GM06990 (cell line): ENCODE data around the gene PPM1B.

Source experiments
- DNase-seq: peaks from one replicate; pipeline ENCODE4 v3.0.0-alpha.2; 2011; ENCODE audit not compliant: insufficient read length; ENCODE audit errors: extremely low read depth
- H3K27me3 ChIP-seq: replicated peaks from 2 replicates; pipeline ENCODE4 v1.6.0; 2011; ENCODE audit warnings: low read length; ENCODE audit not compliant: control insufficient read depth, insufficient read depth
- H3K36me3 ChIP-seq: 2 replicates; pipeline ENCODE4 v1.5.1; 2011; ENCODE audit warnings: low read length; ENCODE audit not compliant: control insufficient read depth, insufficient read depth
- H3K4me3 ChIP-seq: replicated peaks from 2 replicates; pipeline ENCODE4 v1.5.1; 2011; ENCODE audit warnings: low read depth, mild to moderate bottlenecking, control low read depth, low read length
- CTCF ChIP-seq: IDR thresholded peaks from 2 replicates; pipeline ENCODE4 v1.5.1; 2011; ENCODE audit warnings: low read length, control low read depth, mild to moderate bottlenecking, inconsistent platforms; ENCODE audit not compliant: insufficient read depth, poor library complexity, severe bottlenecking

PPM1B gene

DNA sequence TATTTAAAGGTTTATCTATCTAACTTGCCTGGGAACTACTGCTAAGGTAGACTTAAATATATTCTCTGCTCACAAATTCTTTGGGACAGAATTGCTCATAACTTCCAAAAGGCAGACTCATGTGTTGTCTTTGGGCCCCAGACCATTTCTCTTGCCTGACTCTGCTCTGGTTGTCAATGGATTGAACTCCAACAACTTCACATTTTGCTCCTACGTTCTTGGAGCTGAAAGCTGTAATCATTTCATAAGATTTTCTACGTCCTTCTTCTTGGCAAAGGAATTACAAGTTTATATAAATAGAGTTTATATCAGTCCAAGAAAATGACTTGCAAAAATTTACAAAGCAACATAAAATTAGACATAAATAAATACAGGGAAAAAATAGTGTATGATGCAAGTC lies 32.9 kb upstream of the PPM1B start:
- no peaks in the 10 kb centered on the region; the same call in 1 of the 2 replicates for H3K27me3 ChIP-seq
- no peak for TF ChIP-seq CTCF
- H3K36me3 ChIP-seq = no peaks in the 10 kb centered on the region
- no peak for DNase-seq
- no peak overlapping the region for H3K4me3 ChIP-seq

DNA sequence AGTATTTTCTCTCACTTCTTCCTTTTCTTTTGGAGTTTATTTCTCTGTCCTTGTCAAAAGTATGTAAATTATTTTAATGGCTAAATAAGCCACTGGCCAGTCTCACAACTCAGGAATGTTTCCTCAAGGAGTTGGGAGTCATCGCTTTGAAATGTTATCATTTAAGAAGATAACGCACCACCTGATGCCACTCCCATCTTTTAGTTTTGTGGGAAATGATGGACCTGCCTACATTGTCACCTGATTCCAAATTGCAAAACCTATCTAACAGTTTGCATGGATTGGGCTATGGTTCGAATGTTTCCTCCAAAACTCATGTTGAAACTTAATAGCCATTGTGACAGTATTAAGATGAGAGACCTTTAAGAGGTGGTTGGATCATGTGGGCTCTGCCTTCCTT lies 32.4 kb upstream of the PPM1B start:
- no peak for TF ChIP-seq CTCF
- no peak for DNase-seq
- Histone ChIP-seq H3K4me3 (no peak overlapping the region), H3K36me3 (no peaks in the 10 kb centered on the region), H3K27me3 (no peaks in the 10 kb centered on the region; the same call in 1 of the 2 replicates)

DNA sequence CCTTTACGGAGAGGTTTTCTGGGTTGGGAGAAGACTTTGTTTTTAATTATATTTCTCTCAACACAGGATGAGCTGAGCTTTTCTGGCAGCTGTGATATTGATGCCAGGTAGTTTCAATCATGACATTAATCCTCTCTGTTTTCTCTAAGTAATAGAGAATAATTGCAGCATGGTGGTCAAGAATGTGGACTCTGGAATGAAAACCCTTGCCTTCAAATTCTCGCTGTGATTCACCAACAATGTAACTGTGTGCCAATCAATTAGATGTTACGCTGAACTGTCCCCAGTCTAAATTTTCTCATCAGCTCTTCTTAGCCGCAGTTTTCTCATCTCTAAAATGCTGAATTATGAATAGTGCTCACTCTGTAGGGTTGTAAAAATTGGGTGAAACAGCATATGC lies 31.6 kb upstream of the PPM1B start:
- DNase-seq = no peak
- Histone ChIP-seq H3K27me3 (no peaks in the 10 kb centered on the region; the same call in 1 of the 2 replicates), H3K36me3 (no peaks in the 10 kb centered on the region), H3K4me3 (no peak overlapping the region)
- TF ChIP-seq CTCF = no peak

GRCh38 chr2:44137872-44138551 lies 30.7 kb upstream of the PPM1B start:
- DNase-seq = no peak
- TF ChIP-seq CTCF = no peak
- Histone ChIP-seq H3K27me3 (no peaks in the 10 kb centered on the region; the same call in 1 of the 2 replicates), H3K36me3 (no peaks in the 10 kb centered on the region), H3K4me3 (no peak overlapping the region)

- no peaks in the 10 kb centered on the region; the same call in 1 of the 2 replicates for H3K27me3 ChIP-seq
- no peak for TF ChIP-seq CTCF
- H3K4me3 ChIP-seq = no peak overlapping the region
- no peak for DNase-seq
- H3K36me3 ChIP-seq = no peaks in the 10 kb centered on the region
Observed at GRCh38 chr2:44139741-44140140, 28.9 kb upstream of the PPM1B start.

DNA sequence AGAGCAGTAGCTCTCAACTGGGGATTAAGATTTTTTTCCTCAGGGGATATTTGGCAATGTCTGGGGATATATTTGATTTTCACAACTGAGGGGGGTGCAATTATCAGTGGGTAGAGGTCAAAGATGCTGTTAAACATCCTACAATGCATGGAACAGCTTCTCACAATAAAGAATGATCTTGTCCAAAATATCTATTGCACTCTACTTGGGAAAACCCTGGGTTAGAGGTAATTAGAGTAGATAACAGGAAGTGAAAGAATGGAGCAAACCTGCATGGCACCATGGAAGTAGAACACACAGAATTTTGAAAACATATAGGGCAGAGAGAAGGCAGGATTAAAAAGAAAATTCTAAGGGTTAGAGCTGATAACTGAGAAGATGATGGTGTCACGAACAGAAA lies 26.4 kb upstream of the PPM1B start:
- no peak for DNase-seq
- no peaks in the 10 kb centered on the region for H3K27me3 ChIP-seq
- no peaks in the 10 kb centered on the region for H3K36me3 ChIP-seq
- H3K4me3 ChIP-seq = no peak overlapping the region
- no peak for TF ChIP-seq CTCF
